Activated effector memory CD4-positive, alpha-beta T cell treated with anti-CD3 and anti-CD28 coated beads, Interleukin-2, amount 50 U/mL, for 16 hours (primary cell): ENCODE data around the gene LUZP4.
"Not testable (repeated sequence)": the region's sequence is repeated elsewhere in the genome, so short reads cannot be mapped to it uniquely, and the experiment has no call there.

Experiments used
- DNase-seq: peaks from one replicate; pipeline ENCODE4 v3.0.0-alpha.2; 2020

The LUZP4 gene, protein sequence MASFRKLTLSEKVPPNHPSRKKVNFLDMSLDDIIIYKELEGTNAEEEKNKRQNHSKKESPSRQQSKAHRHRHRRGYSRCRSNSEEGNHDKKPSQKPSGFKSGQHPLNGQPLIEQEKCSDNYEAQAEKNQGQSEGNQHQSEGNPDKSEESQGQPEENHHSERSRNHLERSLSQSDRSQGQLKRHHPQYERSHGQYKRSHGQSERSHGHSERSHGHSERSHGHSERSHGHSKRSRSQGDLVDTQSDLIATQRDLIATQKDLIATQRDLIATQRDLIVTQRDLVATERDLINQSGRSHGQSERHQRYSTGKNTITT

DNA sequence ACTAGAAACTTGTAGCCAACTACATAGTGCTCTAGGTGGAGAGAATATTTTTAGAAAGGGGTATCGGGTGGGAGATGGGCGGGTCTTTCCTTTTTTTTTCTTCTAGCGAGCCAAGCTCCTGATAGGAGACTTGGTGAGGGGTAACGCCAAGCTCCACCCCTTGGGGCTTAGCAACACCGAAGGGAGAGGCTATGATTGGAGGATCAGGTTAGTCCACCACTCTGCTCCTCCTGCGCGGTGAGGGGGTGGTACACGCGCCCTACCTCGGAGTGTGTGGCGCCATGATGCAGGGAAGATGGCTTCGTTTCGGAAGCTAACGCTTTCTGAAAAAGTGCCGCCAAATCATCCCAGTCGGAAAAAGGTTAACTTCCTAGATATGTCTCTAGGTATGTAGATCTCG, at the start of gene LUZP4:
TSS of gene LUZP4 (plus strand) at position 251 of the 400 bp plus-strand sequence. CDS start at position 296, 45 bp downstream.
- no peak for DNase-seq

DNA sequence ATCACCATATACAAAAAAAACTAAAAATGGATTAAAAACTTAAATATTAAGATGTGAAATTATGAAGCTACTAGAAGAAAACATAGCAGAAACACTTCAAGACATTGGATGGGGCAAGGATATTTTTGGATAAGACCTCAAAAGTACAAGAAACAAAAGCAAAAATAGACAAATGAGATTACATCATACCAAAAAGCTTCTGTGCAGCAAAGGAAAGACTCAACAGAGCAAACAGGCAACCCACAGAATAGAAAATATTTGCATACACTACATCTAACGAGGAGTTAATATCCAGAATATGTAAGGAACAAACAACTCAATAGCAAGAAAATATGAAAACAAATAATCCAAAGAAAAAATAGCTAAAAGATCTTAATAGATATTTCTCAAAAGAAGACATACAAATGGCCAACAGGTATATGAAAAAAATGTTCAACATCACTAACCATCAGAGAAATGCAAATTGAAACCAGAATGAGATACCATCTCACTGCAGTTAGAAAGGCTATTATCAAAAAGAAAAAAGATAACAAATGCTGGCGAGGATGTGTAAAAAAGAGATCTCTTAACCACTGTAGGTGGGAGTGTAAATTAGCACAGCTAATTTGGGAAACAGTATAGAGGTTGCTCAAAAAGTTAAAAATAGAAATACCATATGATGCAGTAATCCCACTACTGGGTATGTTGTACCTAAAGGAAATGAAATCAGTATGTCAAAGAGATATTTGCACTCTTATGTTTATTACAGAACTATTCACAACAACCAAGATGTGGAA, 37.9 kb upstream of the LUZP4 start:
- no peak for DNase-seq

DNA sequence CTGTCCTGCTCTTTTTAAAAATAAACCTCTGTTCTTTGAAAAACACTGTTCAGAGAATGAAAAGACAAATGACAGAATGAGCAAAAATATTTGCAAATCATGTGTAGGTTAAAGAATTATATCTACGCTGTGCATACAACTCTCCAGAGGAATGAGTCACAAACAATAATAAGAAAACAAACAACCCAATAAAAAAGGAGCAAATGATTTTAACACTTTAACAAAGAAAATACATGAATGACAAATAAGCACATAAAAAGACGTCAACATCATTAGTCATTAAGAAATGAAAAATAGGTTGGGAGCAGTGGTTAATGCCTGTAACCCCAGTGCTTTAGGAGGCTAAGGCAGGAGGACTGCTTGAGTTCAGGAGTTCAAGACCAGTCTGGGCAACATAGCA, 34.5 kb upstream of the LUZP4 start:
- DNase-seq = no peak

DNA sequence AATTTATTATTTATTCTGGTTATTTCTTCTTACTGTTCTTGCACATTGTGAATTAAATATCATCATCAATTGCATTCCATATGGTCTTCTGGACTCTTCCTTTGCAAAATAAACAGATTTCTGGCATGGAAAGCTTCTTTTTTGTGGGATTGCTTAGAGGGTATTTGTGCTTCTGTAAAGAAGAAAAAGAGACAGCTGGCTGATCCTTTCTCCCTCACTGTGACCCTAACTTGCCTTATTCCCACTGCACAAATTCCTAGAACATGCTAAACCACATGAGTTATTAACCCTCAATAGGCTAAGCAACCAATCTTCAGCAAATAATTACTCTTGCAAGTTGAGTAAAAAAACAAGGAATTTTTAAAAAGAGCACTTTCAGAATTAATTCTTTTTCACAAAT, 31.8 kb upstream of the LUZP4 start:
- no peak for DNase-seq

DNA sequence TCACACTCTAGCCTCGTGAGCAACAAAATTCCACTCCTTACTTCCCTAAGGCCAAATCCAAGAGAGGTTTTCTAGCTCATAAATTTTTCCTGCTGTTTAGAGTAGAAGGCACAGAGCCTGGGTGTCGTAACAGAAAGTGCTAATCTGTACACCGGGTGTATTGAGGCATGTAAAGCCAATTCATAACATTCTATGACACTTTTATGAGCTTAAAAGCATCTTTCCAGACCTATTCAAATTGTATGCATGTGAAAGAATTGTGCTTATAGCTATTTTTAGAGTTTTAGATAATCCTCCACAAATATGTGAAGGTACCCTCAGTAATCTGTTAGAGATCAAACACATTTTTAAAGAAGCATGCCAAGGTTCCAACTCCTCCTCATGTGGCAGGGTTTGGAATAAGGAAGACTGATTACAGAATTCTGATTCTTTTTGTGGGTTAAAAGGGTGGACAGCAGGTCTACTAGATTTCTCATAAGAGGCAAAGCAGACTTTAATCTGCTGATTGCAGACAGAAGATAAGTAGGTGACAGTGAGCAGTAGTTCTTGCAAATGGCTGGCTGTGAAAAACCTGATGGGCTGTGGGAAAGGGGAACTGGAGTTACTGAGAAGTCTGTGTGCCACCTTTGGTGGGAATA, 30.2 kb upstream of the LUZP4 start:
- no peak for DNase-seq

DNA sequence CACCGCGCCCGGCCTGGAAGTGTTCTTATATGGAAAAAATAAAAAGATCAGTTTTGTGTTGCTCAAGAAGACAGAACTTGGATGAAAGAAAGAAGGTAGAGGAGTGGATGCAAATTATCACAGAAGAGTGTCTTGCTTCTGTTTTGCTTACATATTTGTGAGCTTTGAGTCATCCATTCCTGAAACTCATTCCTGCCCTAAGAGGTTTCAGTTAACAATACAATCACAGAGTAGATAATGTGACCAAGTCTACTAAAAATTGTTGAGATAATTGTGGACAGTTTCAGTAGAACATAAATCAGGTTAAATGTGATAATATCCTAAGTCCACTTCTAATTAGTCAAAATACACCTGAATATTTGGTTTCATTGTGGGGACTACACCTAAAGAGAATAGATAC, 29.2 kb upstream of the LUZP4 start:
- DNase-seq = no peak

DNA sequence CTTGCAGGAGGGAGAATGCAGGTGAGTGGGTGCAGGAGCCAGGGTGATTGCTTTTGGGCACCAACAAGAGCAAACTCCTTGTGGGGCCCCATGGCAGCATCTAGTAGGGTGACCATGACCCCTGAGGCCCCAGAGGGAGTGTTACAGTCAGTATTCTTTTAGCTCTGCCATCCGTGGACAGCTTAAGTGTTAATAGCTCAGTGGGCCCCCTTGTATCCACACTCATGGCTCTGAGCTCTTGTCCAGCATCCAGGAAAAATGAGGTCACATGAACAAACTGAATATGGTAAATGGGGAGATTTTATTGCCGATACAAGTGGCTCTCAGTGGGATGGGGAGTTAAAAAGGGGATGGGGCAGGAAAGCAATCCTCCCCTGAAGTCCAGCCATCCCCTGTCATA, 28.4 kb upstream of the LUZP4 start:
- DNase-seq = no peak

DNA sequence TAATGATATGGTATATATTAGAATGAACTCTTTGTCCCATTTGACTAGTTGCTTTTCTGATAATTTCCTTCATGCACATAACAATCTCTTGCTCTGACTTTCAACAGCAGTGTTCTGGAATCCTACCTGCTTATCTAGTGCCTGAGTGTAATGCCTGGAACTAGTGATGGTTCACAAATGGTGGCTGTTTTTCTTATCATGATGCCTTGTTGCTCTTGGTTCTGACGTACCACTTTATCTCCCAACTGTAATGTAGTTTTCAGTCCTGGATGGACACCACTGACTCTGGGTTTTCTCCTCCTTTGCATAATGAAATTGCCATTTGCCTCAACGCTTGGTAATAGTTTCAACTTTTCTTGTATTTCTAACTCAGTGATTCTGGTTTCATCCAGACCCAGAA, 25.5 kb upstream of the LUZP4 start:
- DNase-seq = no peak

GRCh38 chrX:115266300-115266699, 23.2 kb upstream of the LUZP4 start:
- no peak for DNase-seq

DNA sequence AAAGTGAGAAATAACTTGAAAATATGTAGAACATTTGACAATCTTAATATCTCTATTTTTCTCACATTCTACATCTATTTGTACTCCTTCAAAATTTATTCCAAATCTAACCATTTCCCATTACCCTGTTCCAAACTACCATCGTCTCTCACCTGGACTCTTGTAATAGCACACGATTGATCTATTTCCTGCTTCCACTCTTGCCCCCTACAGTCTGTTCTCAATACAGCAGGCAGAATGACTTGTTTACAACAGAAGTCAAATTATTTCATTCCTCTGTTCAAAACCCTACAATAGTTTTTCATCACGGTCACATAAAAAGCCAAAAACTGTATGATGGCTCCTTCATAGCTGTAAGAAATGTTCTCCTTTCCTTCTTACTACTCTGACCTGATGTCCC, 21.1 kb upstream of the LUZP4 start:
- DNase-seq = no peak

DNA sequence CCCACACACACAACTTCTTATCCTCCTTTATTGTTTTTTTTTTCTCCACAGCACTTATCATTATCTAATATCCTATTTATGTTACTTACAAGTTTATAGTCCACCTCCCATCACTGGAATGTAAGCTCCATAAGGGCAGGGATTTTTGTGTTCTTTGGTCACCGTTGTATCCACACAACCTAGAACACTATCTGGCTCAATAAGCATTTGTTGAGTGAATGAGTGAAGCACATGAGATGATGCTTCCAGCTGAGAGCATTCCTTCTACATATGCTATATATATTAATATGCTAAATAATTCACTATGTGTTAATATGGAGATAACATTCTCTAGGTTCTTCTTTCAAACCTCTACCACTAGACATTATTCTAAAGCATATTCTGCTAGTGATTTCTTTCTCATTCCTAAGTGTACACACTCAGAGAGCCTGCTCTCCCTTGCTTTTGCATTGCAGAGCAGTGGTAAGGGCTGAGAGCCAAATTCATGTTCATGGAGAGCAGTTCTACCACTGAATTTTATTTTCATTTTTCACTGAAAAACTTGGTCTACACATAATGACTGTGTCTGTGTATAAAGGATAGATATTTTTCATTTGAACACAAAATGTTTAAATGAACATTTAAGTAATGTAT, 20.3 kb upstream of the LUZP4 start:
- no peak for DNase-seq

DNA sequence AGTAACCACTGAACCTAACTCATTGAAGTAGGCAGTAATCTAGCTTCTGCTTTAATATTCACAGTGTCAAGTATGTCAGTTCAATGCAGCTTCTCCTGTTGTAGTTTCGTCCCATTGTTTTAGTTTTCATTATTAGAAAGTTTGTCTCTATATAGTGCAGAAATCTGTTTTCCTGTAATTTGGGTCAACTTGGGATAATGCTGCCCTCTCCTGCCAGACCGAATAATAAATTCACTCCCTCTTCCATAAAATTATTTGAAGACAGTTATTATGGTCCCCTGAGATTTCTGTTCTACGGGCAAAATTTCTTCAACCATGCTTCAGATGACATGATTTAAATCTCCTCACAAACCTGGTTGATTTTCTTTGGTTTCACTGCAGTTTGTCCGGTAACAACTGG, 4.6 kb upstream of the LUZP4 start:
- no peak for DNase-seq

- DNase-seq = no peak
Observed at GRCh38 chrX:115297189-115297588, 7.7 kb downstream of the LUZP4 start.

DNA sequence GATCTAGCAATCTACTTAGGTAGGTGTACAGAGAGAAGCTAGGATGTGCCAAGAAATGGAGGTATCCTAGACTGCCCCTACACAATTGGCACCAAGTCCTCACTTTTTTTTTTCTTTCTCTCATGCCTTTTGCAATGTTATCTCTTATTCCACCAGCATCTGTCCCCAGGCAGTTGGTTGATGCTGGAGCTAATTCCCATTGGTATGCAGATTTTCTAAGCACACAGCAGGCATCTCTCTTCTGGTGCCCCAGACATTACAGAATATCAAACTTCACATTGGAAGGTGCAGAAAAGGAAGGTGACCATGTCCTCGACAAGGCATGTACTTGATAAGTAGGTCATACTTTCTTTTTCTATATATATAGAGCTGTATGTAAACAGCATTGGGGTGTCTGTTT, 21.6 kb downstream of the LUZP4 start:
- no peak for DNase-seq

DNA sequence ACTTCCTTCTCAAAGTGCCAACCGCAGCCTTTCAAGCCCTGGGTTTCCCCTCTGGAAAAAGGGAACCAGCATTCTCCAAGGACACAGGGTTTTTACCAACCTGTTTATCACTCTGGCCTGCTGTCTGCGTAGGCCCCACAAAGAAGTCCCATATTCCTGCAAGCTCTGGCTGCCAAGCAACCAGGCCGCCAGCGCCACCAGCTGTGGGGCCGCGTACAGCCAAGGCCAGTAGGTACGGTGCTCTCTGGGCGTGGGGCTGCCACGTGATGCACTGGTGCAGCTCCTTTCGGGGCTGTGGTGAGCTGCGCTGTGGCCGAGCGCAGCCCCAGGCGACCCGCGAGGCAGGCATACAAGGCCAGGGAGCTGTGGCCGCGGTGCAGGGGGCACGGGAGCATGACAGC, 22.1 kb downstream of the LUZP4 start:
- no peak for DNase-seq

- DNase-seq = no peak
Observed at GRCh38 chrX:115318139-115318538, 28.6 kb downstream of the LUZP4 start.

DNA sequence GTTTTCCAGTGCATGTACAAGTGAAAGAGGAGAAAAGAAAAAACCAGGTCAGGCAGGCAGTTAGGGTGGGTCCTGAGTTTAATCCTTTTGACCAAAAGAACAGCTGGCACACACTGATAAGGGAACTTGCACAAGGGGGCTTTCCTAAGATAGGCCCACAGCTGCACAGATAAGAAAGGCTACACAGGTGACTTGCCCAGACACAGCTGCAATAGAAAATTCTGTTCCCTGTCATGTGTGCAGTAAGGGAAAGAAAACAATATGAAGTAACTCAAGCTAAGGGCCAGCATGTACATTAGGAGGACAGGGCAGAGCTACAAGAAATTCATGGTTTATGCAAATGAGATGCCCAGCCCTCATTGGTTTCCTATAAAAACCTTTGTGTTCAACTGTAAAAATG, 32.9 kb downstream of the LUZP4 start:
- no peak for DNase-seq

- DNase-seq = no peak
Observed at GRCh38 chrX:115324194-115324593, 34.7 kb downstream of the LUZP4 start.

GRCh38 chrX:115329282-115329681, 39.8 kb downstream of the LUZP4 start:
- DNase-seq = not testable (repeated sequence)

- DNase-seq = no peak
Observed at GRCh38 chrX:115330498-115331168, 41.1 kb downstream of the LUZP4 start.

- no peak for DNase-seq
Observed at GRCh38 chrX:115332832-115333231, 43.3 kb downstream of the LUZP4 start.

DNA sequence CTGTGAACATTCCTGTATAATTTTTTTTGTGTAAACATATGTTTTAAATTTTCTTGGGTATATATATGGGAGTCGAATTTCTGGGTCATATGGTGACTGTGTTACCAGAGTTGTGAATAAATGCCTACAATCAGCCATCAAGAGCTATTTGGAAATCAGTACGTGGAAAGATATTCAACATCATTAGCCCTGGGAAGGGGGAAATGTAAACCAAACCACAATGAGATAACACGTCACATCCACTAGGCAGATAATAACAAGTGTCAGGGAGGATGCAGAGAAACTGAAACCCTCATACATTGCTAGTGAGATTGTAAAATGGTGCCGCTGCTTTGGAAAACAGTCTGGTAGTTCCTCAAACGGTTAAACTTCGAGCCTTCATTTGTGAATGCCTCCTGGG, 43.9 kb downstream of the LUZP4 start:
- DNase-seq = no peak
